ENCODE results near the gene TEX29.

TEX29 gene

DNA sequence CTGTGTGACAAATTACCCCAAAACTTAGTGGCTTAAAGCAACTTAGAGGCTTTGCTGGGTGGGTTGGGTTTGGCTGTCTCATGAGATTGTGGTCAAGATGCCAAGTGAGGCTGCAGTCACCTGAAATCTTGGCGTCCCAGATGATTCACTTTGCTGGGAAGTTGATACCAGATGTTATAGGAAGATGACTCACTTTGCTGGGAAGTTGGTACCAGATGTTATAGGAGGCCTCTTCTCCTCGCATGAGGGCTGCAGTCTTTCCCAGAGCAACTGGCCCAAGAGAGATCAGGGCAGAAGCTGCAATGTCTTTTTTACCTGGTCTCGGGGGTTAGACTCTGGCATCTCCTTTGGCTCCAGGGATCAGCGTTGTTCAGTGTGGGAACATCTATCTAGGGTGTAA lies 16.8 kb downstream of the TEX29 start:
- H3K36me3 ChIP-seq (ENCODE audit: low read depth) = no peaks in the 10 kb centered on the region
- no peak overlapping the region for H3K4me3 ChIP-seq (ENCODE audit: severe bottlenecking)
- DNase-seq (ENCODE audit: low spot score) = no peak

GRCh38 chr13:111337741-111338140 lies 17.3 kb downstream of the TEX29 start:
- TF ChIP-seq, protein P1, sequence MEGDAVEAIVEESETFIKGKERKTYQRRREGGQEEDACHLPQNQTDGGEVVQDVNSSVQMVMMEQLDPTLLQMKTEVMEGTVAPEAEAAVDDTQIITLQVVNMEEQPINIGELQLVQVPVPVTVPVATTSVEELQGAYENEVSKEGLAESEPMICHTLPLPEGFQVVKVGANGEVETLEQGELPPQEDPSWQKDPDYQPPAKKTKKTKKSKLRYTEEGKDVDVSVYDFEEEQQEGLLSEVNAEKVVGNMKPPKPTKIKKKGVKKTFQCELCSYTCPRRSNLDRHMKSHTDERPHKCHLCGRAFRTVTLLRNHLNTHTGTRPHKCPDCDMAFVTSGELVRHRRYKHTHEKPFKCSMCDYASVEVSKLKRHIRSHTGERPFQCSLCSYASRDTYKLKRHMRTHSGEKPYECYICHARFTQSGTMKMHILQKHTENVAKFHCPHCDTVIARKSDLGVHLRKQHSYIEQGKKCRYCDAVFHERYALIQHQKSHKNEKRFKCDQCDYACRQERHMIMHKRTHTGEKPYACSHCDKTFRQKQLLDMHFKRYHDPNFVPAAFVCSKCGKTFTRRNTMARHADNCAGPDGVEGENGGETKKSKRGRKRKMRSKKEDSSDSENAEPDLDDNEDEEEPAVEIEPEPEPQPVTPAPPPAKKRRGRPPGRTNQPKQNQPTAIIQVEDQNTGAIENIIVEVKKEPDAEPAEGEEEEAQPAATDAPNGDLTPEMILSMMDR (IDR thresholded peaks at IDR 0.05; ENCODE audit: poor library complexity, severe bottlenecking) = no peak
- no peak for ATAC-seq (ENCODE audit: low read depth)
- Histone ChIP-seq H3K4me1 (ENCODE audit: insufficient read depth, poor library complexity, severe bottlenecking) (peaks cover 3% of the 10 kb centered on the region), H3K27me3 (ENCODE audit: insufficient read depth, poor library complexity, severe bottlenecking) (peaks cover 4% of the 10 kb centered on the region), H3K9me3 (ENCODE audit: severe bottlenecking) (no peaks in the 10 kb centered on the region), H3K4me3 (ENCODE audit: severe bottlenecking) (no peak overlapping the region), H3K36me3 (ENCODE audit: low read depth) (no peaks in the 10 kb centered on the region), H3K27ac (ENCODE audit: poor library complexity, severe bottlenecking) (no peak overlapping the region)
- no peak for DNase-seq (ENCODE audit: low spot score)

More for the DNA sequence above, 16.8 kb downstream of the TEX29 start:
- Histone ChIP-seq H3K9me3 (ENCODE audit: severe bottlenecking) (no peaks in the 10 kb centered on the region), H3K27me3 (ENCODE audit: insufficient read depth, poor library complexity, severe bottlenecking) (peaks cover 4% of the 10 kb centered on the region), H3K27ac (ENCODE audit: poor library complexity, severe bottlenecking) (no peak overlapping the region), H3K4me1 (ENCODE audit: insufficient read depth, poor library complexity, severe bottlenecking) (peaks cover 3% of the 10 kb centered on the region)
- peak; percentile 93 for ATAC-seq (ENCODE audit: low read depth)
- TF ChIP-seq, protein P1 (IDR thresholded peaks at IDR 0.05; ENCODE audit: poor library complexity, severe bottlenecking) = no peak

DNA sequence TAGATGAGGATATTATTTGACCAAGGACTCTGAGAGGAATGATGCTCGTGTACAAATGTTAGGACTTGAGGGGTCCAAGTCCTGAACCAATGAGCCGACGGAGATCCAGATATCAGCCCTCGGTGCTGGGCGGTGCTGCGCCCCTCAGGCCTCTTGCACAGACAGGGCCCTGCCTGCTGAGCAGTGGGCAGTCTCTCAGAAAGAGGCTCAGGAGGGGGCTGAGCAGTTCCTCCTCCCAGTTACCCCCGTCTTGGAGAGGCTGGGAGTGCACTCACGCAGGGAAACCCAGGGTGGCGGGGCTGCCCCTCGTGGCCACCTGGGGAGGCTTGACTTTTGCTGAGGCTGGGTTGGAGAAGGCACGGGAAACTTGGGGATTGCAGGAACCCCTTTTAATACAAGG lies 18.4 kb downstream of the TEX29 start:
- Histone ChIP-seq H3K36me3 (ENCODE audit: low read depth) (no peaks in the 10 kb centered on the region), H3K27ac (ENCODE audit: poor library complexity, severe bottlenecking) (no peak overlapping the region), H3K4me3 (ENCODE audit: severe bottlenecking) (no peak overlapping the region), H3K9me3 (ENCODE audit: severe bottlenecking) (no peaks in the 10 kb centered on the region), H3K27me3 (ENCODE audit: insufficient read depth, poor library complexity, severe bottlenecking) (no peaks in the 10 kb centered on the region), H3K4me1 (ENCODE audit: insufficient read depth, poor library complexity, severe bottlenecking) (peaks cover 3% of the 10 kb centered on the region)
- ATAC-seq (ENCODE audit: low read depth) (no peak), DNase-seq (ENCODE audit: low spot score) (no peak)
- TF ChIP-seq, protein P1 (IDR thresholded peaks at IDR 0.05; ENCODE audit: poor library complexity, severe bottlenecking) = no peak

DNA sequence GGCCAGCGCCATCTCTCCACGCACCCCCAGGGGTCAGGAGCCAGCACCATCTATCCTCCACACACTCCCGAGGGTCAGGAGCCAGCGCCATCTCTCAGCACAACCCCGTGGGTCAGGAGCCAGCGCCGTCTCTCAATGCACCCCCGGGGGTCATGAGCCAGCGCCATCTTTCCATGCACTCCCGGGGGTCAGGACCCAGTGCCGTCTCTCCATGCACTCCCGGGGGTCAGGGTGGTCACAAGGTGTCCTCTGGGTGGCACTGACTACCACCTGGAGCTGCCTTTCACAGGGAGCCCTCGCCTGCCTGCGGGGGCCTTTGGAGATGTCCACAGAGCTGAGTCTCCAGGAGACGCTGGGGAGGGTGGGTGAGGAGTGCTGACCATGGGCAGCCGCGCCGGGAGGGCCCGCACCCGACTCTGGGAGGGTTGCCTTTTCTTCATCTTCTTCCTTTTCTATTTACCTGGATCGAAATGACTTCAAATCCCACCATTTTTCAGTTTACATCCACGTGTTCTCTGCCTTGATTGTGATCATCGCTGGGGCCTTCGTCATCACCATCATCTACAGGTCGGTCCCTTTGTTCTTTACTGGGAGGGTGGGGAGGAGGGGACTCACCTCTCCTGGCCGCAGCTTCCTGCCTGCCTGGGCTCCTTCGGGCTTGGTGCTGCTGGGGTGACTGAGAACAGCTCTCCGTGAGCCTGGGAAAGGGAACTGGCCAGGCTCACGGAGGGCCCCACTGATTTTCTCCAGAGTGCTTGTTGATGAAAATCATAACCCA lies 19.1 kb downstream of the TEX29 start:
- Histone ChIP-seq H3K36me3 (ENCODE audit: low read depth) (no peaks in the 10 kb centered on the region), H3K4me3 (ENCODE audit: severe bottlenecking) (no peak overlapping the region), H3K27me3 (ENCODE audit: insufficient read depth, poor library complexity, severe bottlenecking) (no peaks in the 10 kb centered on the region)

More for the DNA sequence above, 19.1 kb downstream of the TEX29 start:
- TF ChIP-seq, protein P1 (IDR thresholded peaks at IDR 0.05; ENCODE audit: poor library complexity, severe bottlenecking) = no peak
- ATAC-seq (ENCODE audit: low read depth) = no peak
- Histone ChIP-seq H3K9me3 (ENCODE audit: severe bottlenecking) (no peaks in the 10 kb centered on the region), H3K27ac (ENCODE audit: poor library complexity, severe bottlenecking) (no peak overlapping the region), H3K4me1 (ENCODE audit: insufficient read depth, poor library complexity, severe bottlenecking) (peaks cover 3% of the 10 kb centered on the region)
- no peak for DNase-seq (ENCODE audit: low spot score)
